ENCODE data around the gene TMEM258.

TMEM258 gene

GRCh38 chr11:61820174-61820573 lies 27.8 kb upstream of the TMEM258 start:
- DNase-seq (ENCODE audit: low read depth): no peak

DNA sequence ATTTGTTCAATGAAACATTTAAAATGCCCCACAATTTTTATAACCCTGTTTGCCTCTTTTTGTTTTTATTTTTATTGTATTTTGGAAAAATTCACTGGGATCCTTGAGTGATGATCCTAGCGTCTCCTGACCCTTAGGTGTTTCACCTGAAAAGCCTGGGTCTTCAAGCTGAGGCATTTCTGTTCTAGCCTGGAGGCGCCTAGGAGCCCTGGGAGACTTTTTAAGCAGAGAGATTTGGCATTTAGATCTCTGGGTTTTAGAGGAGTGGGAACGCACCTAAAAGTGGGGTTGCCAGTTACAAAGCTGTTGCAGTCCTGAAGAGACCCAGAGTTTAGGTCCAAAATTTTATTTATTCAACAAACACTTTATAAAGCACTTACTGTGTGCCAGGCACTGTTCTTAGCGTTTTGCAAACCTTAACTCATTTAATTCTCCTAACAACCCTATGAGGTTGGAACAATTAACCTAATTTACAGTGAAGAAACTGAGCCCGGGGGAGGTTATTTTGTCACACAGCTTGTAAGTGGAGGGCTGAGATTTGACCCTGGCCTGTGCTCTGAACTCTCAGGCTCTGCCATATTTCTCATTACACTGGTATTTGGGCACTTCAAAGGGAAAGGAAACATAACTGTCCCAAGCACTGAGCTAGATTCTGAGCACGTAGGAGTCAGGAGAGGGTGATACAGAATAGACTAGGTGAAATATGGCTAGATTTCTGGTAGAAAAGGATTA lies 25.2 kb upstream of the TMEM258 start:
- DNase-seq (ENCODE audit: low read depth): no peak

DNA sequence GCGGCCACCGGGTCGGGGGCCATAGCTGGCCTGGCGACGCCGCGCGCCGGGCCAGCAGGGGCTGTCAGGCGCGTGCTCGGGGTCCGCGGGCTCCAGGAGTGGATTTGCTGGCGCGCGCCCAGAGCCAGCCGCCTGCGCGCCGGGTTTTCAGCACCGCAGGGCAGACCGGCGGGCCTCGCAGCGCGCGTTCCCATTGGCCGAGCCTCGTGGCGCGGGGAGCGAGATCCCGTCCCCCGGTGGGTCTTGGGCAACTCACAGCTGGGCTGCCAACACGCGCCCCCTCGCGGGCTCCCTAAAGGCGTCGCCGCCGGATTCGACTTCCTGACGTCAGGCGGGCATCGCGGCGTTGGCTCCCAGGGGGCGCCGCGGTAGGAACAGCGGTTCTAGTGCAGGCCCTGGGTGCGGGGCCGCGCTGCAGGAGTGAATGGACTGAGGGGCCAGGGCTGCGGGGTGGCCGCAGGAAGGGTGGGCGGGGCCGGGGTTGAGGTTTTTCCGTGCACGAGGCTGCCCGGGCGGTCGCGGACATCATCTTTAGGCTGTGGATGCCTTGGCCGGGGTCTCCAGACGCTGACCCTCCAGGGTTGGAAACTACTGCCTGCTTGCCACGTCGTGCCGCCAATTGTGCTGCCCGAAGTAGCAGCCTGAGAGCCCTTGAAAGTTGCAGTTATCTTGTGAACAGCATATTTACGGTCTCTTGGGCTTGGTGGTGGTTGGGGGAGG lies 24.5 kb upstream of the TMEM258 start, which contains the start of gene FADS1:
Gene FADS1 (minus strand): TSS at position 268 of the 720 bp plus-strand sequence. CDS start 74 bp downstream, at position 194.
- peak; percentile 59 for DNase-seq (ENCODE audit: low read depth)

DNA sequence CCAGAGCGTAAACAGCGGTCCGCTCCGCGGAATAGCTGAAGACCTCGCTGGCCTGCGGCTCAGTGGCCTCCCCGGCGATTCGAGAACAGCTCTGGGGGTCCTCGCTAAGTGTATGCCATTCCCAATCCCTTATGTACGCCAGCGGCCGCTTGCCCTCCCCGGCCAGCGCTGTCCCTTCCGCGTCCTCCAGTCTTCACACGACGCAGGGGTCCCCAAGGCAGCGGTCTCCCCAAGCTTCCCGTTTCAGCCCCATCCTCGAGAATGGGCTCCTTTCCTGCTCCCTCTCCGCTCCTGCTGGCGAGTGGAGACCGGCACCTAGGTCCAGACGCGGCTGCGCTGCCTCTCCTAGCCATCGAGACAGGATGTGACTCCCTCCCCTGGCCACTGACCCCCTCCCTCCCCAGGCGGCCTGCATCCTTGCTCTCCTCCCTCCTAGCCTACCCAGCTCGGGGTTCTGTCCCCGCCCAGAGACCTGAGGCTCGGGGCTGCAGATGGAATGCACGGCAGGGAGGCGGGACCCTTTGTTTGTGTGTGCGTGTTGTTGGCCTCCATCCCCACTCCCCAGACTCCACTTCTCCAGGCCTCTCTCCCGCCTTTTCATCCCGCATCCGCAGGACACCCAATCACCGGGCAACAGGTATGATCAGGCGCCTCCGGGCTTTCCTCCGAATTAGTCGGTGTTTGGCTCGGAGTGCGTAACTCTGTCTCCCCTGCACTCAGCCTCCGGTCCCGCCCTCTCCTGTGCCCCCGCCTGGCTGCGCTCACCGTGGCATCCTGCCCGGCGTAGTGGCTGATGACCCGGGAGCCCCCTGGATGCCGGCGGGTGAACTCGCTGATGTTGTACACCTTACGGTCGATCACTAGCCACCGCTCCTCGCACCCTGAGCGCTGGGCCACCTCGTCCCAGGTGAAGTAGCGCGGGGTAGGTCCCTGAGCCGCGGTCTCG lies 23.7 kb upstream of the TMEM258 start:
- DNase-seq (ENCODE audit: low read depth): no peak

DNA sequence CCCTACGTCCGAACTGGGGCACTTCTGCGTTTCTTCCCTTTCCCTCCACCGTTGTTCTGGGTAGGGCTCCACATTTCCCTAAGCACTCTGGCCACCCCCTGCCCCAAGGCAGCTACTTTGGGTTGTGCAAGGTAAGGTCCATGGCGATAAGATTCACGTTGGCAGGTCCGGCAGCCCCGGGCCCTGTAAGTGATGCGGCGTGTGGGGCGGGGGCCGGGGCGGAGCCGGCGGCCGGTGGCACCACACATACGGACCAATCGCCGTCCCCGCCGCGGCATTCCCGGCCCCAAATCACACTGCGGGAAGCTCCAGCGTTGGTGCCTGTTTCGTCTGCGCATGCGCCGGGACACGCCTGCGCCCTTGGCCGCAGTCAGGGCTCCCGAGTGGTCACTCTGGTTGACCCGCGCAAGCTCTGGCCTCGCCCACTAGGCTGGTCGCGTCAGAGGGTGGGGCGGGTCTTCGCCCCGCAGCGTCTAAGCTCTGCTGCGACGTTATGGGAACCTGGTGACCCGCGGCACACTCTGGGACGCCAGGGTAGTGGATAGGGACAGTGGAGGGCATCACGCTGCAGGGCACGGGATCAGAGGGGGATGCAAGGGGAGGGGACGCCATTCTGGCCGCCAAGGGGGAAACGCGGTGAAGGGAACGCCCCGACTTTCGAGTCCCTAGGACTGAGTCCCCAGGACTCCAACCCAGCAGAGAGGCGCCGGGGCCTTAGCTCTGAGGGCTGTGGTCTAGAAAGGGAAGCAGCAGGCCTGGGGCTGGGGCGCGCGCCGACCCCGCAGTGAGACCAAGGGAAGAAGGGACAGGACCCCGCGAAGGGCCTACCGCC lies 22.8 kb upstream of the TMEM258 start:
- peak; percentile 70 for DNase-seq (ENCODE audit: low read depth)

- no peak for DNase-seq (ENCODE audit: low read depth)
Observed at GRCh38 chr11:61814247-61814957, 22.0 kb upstream of the TMEM258 start.

GRCh38 chr11:61812736-61813411 lies 20.5 kb upstream of the TMEM258 start:
- DNase-seq (ENCODE audit: low read depth): no peak

DNA sequence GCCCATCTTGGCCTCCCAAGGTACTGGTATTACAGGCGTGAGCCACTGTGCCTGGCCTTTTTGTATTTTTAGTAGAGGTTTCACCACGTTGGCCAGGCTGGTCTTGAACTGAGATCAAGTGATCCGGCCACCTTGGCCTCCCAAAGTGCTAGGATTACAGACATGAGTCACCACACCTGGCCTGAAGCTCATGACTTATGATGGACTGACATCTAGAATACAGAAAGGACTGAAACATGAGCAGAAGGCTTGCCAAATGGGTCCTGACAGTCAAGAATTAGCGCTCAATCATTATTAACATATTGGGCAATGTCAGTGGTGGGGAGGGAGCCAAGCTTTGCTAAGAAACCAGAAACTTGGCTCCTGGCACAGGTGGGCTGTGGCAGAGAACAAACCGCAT lies 19.4 kb upstream of the TMEM258 start:
- DNase-seq (ENCODE audit: low read depth): no peak

- DNase-seq (ENCODE audit: low read depth): no peak
Observed at GRCh38 chr11:61810671-61811175, 18.3 kb upstream of the TMEM258 start.

DNA sequence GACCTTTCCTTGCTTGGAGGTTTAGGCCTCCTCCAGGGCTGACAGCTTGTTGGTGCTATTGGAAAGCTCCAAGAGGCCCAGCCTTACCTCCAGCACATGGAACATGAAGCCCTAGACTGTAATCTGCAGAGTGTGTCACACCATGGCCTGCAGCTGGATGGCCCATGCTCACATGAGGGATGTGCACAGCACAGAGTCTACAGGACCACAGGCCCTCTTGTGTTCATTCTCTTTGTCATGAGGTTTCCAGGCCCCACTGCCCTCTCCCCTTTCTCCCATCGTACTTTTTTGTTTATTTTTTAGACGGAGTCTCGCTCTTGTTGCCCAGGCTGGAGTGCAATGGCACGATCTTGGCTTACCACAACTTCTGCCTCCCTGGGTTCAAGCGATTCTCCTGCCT lies 14.4 kb upstream of the TMEM258 start:
- no peak for DNase-seq (ENCODE audit: low read depth)

DNA sequence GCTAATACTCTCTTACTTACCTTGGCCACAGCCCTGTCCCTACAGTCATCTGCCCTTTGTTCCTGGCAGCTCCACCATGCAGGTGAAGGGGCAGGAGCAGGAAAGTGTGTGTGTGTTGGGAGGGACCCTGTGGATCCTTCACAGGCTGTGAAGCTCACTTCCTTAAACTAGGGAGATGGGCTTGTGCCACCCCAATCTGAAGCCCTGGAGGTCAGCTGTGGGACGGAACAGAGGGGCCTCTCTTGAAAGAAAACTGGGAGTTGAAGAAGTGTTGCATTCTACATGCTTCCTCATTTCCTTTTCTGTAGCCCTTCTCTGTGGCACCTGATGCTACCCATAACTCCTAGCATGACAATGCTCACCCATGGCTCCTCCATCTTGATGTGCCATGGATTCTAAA lies 12.7 kb upstream of the TMEM258 start:
- no peak for DNase-seq (ENCODE audit: low read depth)

DNA sequence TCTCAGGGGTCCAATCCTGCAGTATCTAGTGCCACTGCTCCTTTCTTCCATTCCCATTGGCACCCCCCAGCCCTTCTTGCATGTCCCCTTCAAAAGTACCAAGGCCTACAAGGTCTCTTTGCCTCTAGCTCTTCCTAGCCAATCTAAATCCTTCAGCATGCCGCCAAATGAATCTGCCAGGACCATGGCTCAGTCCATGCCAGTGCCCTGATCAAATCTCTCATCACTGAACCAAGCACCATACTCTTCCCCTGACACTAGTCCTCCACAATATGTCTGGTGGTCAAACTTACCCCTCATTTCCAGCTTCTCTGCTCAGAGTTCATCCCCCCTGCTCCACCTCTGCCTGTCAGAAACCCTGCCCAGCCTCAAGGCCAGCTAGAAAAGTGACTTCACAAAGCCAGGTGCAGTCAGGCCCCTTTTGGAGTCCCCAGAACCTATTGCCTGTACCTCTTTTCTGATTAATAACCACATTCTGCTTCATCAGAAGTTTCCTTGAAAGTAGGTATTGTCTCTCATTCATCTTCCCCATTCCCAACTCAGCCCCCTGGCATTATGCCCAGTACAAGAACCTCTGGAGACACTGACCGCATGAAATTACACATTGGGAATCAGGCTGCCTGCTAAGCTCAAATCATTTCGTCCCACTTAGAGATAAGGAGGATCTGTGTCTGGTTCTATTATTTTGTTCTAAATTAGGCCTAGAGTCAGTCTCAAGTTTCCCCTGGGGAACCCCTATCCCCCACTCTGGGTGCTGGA lies 11.7 kb upstream of the TMEM258 start:
- DNase-seq (ENCODE audit: low read depth): no peak

DNA sequence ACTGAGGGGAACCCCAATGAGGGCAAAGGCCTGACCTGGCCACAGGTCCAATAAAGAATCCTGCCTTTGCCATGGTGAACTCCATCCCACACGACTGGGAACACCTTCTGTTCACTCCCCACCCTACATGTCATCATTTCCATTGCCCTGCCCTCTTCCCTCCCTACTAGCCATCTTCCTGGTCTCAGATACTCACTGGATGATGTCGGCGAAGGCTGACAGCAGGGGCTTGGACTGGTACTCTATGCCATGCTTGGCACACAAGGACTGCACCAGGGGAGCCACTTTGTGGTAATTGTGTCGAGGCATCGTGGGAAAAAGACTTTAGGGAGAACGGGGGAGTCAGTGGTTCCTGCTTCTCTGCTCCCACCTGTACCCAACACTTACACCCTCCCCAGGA lies 10.2 kb upstream of the TMEM258 start:
- DNase-seq (ENCODE audit: low read depth): no peak

- DNase-seq (ENCODE audit: low read depth): no peak
Observed at GRCh38 chr11:61800331-61801281, 8.2 kb upstream of the TMEM258 start.

GRCh38 chr11:61799665-61800284 lies 7.4 kb upstream of the TMEM258 start:
- DNase-seq (ENCODE audit: low read depth): no peak

DNA sequence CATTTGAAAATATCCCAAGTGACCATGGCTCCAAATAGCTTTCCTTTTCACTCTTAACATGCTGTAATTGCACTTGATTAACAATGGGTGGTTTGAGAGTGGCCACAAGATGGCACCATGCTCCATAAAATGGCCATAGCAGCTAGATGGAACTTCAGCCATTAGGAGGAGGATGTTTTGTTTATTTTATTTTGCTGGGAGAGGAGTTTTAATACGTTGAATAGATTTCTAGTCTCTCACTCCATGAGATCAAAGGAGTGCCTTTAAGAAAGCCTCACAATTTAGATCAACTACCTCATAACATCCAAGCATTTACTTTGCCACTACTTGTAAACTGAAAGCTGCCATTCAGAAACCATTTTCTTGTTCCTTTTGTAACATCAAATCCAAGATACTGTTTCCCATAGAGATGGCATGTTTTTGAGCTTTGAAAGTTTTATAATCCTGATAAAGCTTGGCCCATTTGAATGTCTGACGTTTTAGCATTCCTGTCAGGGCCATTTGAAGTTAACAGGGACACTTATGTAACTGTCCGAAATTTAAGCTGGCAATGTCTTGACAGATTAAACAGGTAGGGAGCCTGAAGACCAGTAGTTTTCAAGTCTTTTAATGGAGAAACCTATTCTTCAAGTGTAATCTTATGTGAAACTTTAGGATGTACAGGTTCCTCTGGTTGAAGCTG lies 5.0 kb upstream of the TMEM258 start:
- no peak for DNase-seq (ENCODE audit: low read depth)

- DNase-seq (ENCODE audit: low read depth): no peak
Observed at GRCh38 chr11:61795876-61796526, 3.6 kb upstream of the TMEM258 start.

All from non-pigmented ciliary epithelial cell (primary cell).